ENCODE measurements around the gene FCGR3A. TPM values are rescaled to one million over a fixed set of nuclear protein-coding genes. Genes with fewer than 3 reads are reported as not detected.
"Not testable (repeated sequence)": the region's sequence is repeated elsewhere in the genome, so short reads cannot be mapped to it uniquely, and the experiment has no call there.

Gene FCGR3A
- total and polyA plus RNA-seq, 12 donors: 3.1 to 184 (median 106) TPM

DNA sequence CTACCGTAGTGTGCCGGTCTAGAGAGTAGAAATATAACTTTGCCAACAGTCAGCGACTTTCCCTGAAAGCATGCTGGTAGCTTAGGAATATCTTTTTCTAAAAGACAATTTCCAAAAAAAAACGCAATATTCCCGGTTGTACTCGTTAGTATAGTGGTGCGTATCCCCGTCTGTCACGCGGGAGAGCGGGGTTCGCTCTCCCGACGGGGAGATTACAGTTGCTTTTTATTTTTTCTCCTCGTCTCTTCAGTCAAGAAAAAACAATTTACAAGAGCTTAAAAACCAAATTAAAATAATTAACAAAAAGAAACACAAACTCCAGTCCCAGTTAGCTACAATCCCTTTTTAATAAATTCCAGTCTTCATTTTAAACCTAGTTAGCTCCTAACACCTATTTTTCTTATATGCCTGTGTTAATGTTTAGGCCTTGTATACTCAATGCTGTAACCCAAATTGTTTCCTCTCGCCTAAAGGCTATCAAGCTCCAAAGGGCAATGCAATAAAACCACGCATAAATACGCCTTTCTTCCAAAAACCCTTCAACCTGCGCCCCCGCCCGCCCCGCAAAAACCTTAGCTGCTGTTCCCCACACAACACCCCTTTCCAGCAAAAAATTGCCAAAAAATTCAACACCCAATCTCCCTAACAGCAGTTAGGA, 17.5 kb downstream of the FCGR3A start:
- TF ChIP-seq POLR2A (IDR thresholded peaks at IDR 0.05): no peak
- TF ChIP-seq, protein P1, sequence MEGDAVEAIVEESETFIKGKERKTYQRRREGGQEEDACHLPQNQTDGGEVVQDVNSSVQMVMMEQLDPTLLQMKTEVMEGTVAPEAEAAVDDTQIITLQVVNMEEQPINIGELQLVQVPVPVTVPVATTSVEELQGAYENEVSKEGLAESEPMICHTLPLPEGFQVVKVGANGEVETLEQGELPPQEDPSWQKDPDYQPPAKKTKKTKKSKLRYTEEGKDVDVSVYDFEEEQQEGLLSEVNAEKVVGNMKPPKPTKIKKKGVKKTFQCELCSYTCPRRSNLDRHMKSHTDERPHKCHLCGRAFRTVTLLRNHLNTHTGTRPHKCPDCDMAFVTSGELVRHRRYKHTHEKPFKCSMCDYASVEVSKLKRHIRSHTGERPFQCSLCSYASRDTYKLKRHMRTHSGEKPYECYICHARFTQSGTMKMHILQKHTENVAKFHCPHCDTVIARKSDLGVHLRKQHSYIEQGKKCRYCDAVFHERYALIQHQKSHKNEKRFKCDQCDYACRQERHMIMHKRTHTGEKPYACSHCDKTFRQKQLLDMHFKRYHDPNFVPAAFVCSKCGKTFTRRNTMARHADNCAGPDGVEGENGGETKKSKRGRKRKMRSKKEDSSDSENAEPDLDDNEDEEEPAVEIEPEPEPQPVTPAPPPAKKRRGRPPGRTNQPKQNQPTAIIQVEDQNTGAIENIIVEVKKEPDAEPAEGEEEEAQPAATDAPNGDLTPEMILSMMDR (IDR thresholded peaks at IDR 0.05): no peak
- intact Hi-C loops (cut with DNase I): no loop called here
- no peak for DNase-seq
- Histone ChIP-seq H3K4me3 (no peak overlapping the region), H3K9me3 (replicated peaks in 1 of 3) (no peaks in the 10 kb centered on the region), H3K4me1 (replicated peaks in 1 of 2) (peaks cover 0 to 11% of the 10 kb centered on the region in 2 donors), H3K27ac (peak overlapping the region in 3 of 5 donors; percentile 13 to 95 (median 74)), H3K27me3 (no peaks in the 10 kb centered on the region), H3K36me3 (replicated peaks in 1 of 2) (no peaks in the 10 kb centered on the region)
- 67 to 73% (median 70%) methylated on average over 22 of the region's 22 CpGs for WGBS, 4 donors

DNA sequence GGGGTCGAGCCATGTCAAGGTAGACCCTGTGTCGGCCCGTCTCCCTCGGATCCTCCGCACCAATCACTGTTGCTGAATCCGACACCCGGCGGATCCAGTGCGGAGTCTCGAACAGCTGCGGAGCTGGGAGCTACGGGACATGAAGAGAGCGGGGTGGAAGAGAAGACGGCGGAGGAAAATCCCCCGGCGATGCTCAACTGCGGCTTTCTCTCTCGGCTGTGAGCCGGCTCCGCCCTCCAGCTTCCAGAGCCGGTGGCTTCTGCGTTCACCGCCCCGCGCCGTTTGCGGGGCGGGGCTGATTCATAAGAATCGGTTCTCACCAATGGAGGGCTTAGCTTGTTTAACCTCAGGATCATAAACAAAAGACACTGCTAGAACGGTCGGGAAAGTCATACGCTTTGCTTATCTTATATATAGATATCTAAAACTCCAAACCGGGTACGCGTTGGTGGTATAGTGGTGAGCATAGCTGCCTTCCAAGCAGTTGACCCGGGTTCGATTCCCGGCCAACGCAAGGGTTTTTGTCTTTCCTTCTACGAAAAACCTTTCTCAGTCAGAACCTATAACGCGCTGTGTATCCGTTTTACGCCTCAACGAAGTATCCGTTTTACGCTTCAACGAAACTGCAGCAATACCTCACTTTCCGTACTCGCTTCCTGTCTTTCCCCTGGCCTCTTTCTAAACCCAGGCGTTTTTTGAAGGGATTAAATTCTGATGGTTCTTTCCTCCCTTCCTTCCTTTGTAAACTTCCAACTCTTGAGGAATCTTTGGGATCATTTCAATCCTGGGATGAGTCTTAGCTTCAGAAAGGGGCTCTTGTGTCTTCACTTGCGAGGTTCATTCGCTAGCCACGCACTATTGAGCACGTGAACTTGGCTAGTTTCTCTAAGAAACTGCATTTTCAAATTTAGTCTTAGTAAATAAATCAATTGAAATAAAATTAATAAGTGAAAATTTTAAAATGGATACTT, 18.7 kb downstream of the FCGR3A start:
- H3K27me3 ChIP-seq; intact Hi-C loops (cut with DNase I); H3K9me3 ChIP-seq (replicated peaks in 1 of 3); H3K36me3 ChIP-seq (replicated peaks in 1 of 2): not testable (repeated sequence)
- peak; percentile 79 to 95 (median 85) for DNase-seq
- 1 to 2% (median 1%) methylated on average over 43 to 52 of the region's 56 CpGs for WGBS, 4 donors
- H3K4me1 ChIP-seq (replicated peaks in 1 of 2): peaks cover 0 to 11% of the 10 kb centered on the region in 2 donors
- H3K4me3 ChIP-seq: peak overlapping the region in 1 of 4 donors; percentile 48
- peak in 1 of 2 donors; percentile 17 for TF ChIP-seq POLR2A (IDR thresholded peaks at IDR 0.05)
- peak overlapping the region; percentile 60 to 95 (median 78) for H3K27ac ChIP-seq

DNA sequence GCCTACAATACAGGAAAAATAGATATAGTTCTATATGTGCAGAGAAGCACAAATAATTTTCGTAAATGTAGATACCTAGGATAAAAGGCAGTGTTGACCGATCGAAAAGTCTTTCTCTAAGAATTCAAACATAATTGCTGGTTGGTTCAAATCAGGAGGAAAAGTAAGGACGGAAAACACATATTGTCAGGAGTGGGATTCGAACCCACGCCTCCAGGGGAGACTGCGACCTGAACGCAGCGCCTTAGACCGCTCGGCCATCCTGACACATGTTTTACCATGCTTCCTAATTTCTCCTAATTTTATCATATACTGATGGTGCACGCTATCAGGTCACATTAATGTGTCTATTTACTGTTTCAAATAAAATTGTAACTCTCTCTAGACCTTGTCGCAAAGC, 19.5 kb downstream of the FCGR3A start:
- H3K36me3 ChIP-seq (replicated peaks in 1 of 2); H3K27me3 ChIP-seq; H3K9me3 ChIP-seq (replicated peaks in 1 of 3); intact Hi-C loops (cut with DNase I): not testable (repeated sequence)
- peak; percentile 64 to 89 (median 70) for DNase-seq
- H3K4me3 ChIP-seq: peak overlapping the region in 1 of 4 donors; percentile 48
- H3K27ac ChIP-seq: peak overlapping the region in 2 of 5 donors; percentile 78 to 95
- 1 to 4% (median 1%) methylated on average over 12 to 13 of the region's 13 CpGs for WGBS, 4 donors
- H3K4me1 ChIP-seq (replicated peaks in 1 of 2): peaks cover 0 to 11% of the 10 kb centered on the region in 2 donors

DNA sequence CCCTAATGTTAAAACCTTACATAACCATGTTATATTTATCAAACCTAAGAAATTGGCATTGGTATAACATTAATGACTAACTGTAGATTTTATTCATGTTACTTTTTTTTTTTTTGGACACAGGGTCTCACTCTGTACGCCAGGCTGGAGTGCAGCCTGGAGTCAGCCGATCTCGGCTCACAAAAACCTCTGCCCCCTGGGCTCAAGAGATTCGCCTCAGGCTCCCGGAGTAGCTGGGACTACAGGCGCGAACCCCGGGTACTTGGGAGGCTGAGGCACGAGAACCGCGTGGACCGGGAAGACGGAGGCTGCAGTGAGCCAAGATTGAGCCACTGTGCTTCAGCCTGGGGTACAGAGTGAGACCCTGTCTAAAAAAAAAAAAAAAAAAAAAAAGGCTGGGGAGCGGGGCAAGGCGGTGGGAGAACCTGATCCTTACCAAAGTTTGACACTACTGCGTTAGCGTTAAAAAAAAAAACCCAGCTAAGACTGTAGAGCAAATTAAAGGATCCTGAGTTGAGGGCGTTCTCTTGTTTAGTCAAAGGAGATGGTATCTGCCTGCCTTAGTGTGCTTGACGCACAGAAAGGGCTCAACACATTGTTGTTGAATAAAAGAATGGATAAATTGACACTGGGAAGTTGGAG, 20.0 kb downstream of the FCGR3A start:
- DNase-seq; H3K9me3 ChIP-seq (replicated peaks in 1 of 3); H3K36me3 ChIP-seq (replicated peaks in 1 of 2); H3K27me3 ChIP-seq; intact Hi-C loops (cut with DNase I): not testable (repeated sequence)
- H3K27ac ChIP-seq: peak overlapping the region in 2 of 5 donors; percentile 78 to 95
- peaks cover 0 to 11% of the 10 kb centered on the region in 2 donors for H3K4me1 ChIP-seq (replicated peaks in 1 of 2)
- H3K4me3 ChIP-seq: peak overlapping the region in 1 of 4 donors; percentile 48
- WGBS, 4 donors: 21 to 34% (median 28%) methylated on average over 19 of the region's 19 CpGs

DNA sequence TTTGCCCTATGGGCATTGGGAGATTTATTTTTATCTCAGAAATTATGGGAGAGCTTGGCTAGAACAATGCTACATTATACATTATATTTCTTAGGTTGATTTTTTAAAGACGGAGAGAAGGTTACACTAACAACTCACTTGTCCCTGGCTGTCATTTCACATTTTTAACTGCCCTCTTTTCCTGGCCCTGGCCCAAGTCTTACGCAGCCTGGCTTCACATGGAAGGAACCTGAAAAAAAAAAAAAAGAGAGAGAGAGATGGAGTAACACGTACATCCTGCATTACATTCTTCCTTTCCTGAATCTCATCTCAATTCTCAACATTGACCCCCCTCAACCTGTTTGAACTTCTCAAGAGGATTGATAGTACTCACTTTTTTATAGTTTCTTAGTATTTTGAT, 21.1 kb downstream of the FCGR3A start:
- H3K9me3 ChIP-seq (replicated peaks in 1 of 3); H3K4me3 ChIP-seq; H3K27ac ChIP-seq; H3K27me3 ChIP-seq; intact Hi-C loops (cut with DNase I); H3K36me3 ChIP-seq (replicated peaks in 1 of 2): not testable (repeated sequence)
- peak; percentile 62 to 85 (median 75) for DNase-seq
- 8 to 14% (median 11%) methylated on average over 3 of the region's 3 CpGs for WGBS, 4 donors
- H3K4me1 ChIP-seq (replicated peaks in 1 of 2): peaks cover 0 to 11% of the 10 kb centered on the region in 2 donors

DNA sequence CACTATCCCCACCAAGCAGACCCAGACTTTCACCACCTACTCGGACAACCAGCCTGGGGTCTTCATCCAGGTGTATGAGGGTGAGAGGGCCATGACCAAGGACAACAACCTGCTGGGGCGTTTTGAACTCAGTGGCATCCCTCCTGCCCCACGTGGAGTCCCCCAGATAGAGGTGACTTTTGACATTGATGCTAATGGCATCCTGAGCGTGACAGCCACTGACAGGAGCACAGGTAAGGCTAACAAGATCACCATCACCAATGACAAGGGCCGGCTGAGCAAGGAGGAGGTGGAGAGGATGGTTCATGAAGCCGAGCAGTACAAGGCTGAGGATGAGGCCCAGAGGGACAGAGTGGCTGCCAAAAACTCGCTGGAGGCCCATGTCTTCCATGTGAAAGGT, 23.7 kb downstream of the FCGR3A start:
- DNase-seq; intact Hi-C loops (cut with DNase I): not testable (repeated sequence)
- WGBS, 4 donors: 84 to 90% (median 86%) methylated on average over 6 to 7 of the region's 7 CpGs

DNA sequence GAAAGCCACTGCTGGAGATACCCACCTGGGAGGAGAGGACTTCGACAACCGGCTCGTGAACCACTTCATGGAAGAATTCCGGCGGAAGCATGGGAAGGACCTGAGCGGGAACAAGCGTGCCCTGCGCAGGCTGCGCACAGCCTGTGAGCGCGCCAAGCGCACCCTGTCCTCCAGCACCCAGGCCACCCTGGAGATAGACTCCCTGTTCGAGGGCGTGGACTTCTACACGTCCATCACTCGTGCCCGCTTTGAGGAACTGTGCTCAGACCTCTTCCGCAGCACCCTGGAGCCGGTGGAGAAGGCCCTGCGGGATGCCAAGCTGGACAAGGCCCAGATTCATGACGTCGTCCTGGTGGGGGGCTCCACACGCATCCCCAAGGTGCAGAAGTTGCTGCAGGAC, 24.3 kb downstream of the FCGR3A start:
- H3K4me1 ChIP-seq (replicated peaks in 1 of 2); H3K27me3 ChIP-seq; H3K9me3 ChIP-seq (replicated peaks in 1 of 3); H3K4me3 ChIP-seq; H3K36me3 ChIP-seq (replicated peaks in 1 of 2); intact Hi-C loops (cut with DNase I): not testable (repeated sequence)
- DNase-seq: peak in 3 of 7 donors; percentile 20 to 36 (median 29)
- 42 to 48% (median 46%) methylated on average over 10 to 18 of the region's 23 CpGs; no CpG with 5 or more reads in 1 of the 4 donors for WGBS, 4 donors
- peak overlapping the region in 1 of 5 donors; percentile 68 for H3K27ac ChIP-seq

More for the DNA sequence above, 23.7 kb downstream of the FCGR3A start:
- H3K36me3 ChIP-seq (replicated peaks in 1 of 2); H3K27me3 ChIP-seq; H3K4me3 ChIP-seq; H3K9me3 ChIP-seq (replicated peaks in 1 of 3); H3K27ac ChIP-seq; H3K4me1 ChIP-seq (replicated peaks in 1 of 2): not testable (repeated sequence)

DNA sequence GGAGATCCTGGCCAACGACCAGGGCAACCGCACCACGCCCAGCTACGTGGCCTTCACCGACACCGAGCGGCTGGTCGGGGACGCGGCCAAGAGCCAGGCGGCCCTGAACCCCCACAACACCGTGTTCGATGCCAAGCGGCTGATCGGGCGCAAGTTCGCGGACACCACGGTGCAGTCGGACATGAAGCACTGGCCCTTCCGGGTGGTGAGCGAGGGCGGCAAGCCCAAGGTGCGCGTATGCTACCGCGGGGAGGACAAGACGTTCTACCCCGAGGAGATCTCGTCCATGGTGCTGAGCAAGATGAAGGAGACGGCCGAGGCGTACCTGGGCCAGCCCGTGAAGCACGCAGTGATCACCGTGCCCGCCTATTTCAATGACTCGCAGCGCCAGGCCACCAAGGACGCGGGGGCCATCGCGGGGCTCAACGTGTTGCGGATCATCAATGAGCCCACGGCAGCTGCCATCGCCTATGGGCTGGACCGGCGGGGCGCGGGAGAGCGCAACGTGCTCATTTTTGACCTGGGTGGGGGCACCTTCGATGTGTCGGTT, 24.8 kb downstream of the FCGR3A start:
- 6 to 7% methylated on average over 32 to 42 of the region's 55 CpGs; no CpG with 5 or more reads in 2 of the 4 donors for WGBS, 4 donors
- intact Hi-C loops (cut with DNase I); H3K36me3 ChIP-seq (replicated peaks in 1 of 2); H3K27me3 ChIP-seq; H3K9me3 ChIP-seq (replicated peaks in 1 of 3); H3K4me1 ChIP-seq (replicated peaks in 1 of 2): not testable (repeated sequence)
- peak in 1 of 7 donors; percentile 36 for DNase-seq
- Histone ChIP-seq H3K27ac (peak overlapping the region in 2 of 5 donors; percentile 68 to 98), H3K4me3 (peak overlapping the region in 1 of 4 donors; percentile 47)

Data from adrenal gland (tissue), 12 donors.